ENCODE results near the gene PTGDR2.

GRCh38 chr11:60902625-60903024, 46.9 kb upstream of the PTGDR2 start:
- TF ChIP-seq POLR2A (IDR thresholded peaks at IDR 0.05; ENCODE audit: low read length) (no peak), GATA1 (IDR thresholded peaks at IDR 0.05; ENCODE audit: low read depth, low read length) (no peak)
